Activated T-cell treated with anti-CD3 and anti-CD28 coated beads, Interleukin-2, amount 50 U/mL, for 4 hours (primary cell): ENCODE measurements around the gene TMEM117. TPM values are rescaled to one million over a fixed set of nuclear protein-coding genes. Genes with fewer than 3 reads are reported as not detected.

ENCODE experiments used
- ATAC-seq, 2 donors: fragments of 200-7000 bp; cut with Tn5 transposase; one replicate each; pipeline ENCODE4 v1.10.0; 2021
- DNase-seq: peaks from one replicate; pipeline ENCODE4 v3.0.0-alpha.2; 2020
- H3K27me3 Mint-ChIP-seq: one replicate; pipeline ENCODE4 v1.8.0; 2021; ENCODE audit warnings: low read depth, mixed read lengths
- H3K36me3 Mint-ChIP-seq: one replicate; pipeline ENCODE4 v1.8.0; 2022; ENCODE audit warnings: mixed read lengths; ENCODE audit not compliant: insufficient read depth
- H3K4me1 Mint-ChIP-seq: one replicate; pipeline ENCODE4 v1.8.0; 2021; ENCODE audit warnings: low read depth, mixed read lengths
- H3K4me3 Mint-ChIP-seq: one replicate; pipeline ENCODE4 v1.8.0; 2021; ENCODE audit warnings: mild to moderate bottlenecking, moderate library complexity, mixed read lengths
- H3K9me3 Mint-ChIP-seq: one replicate; pipeline ENCODE4 v1.8.0; 2021; ENCODE audit warnings: mixed read lengths
- total RNA-seq, 3 donors: library from RNA; stranded (reverse); gene quantifications; one replicate each; pipeline ENCODE4 v1.2.1, GENCODE V29; 2021

Gene TMEM117
- total RNA-seq, 3 donors from 2014 or later = 1.4 to 2.0 (median 1.4) TPM

GRCh38 chr12:44054281-44054680 is 218.4 kb downstream of the TMEM117 start:
- ATAC-seq (no peak), DNase-seq (no peak)
- Mint-ChIP-seq H3K9me3 (no peaks in the 10 kb centered on the region), H3K36me3 (no peaks in the 10 kb centered on the region), H3K27me3 (no peaks in the 10 kb centered on the region), H3K4me1 (no peaks in the 10 kb centered on the region), H3K4me3 (no peak overlapping the region)

GRCh38 chr12:44058366-44058765 is 222.5 kb downstream of the TMEM117 start:
- ATAC-seq = no peak
- no peak for DNase-seq
- Mint-ChIP-seq H3K36me3 (no peaks in the 10 kb centered on the region), H3K4me1 (no peaks in the 10 kb centered on the region), H3K9me3 (no peaks in the 10 kb centered on the region), H3K27me3 (no peaks in the 10 kb centered on the region), H3K4me3 (no peak overlapping the region)

- ATAC-seq = no peak
Observed at GRCh38 chr12:44059476-44059875, 223.6 kb downstream of the TMEM117 start.

GRCh38 chr12:44063671-44064070 is 227.8 kb downstream of the TMEM117 start:
- no peak for DNase-seq
- no peaks in the 10 kb centered on the region for H3K9me3 Mint-ChIP-seq
- no peak overlapping the region for H3K4me3 Mint-ChIP-seq
- no peak for ATAC-seq
- no peaks in the 10 kb centered on the region for H3K36me3 Mint-ChIP-seq
- H3K27me3 Mint-ChIP-seq = no peaks in the 10 kb centered on the region
- no peaks in the 10 kb centered on the region for H3K4me1 Mint-ChIP-seq

More at GRCh38 chr12:44059476-44059875, 223.6 kb downstream of the TMEM117 start:
- no peaks in the 10 kb centered on the region for H3K36me3 Mint-ChIP-seq
- H3K4me3 Mint-ChIP-seq = no peak overlapping the region
- H3K9me3 Mint-ChIP-seq = no peaks in the 10 kb centered on the region
- no peak for DNase-seq
- no peaks in the 10 kb centered on the region for H3K4me1 Mint-ChIP-seq
- no peaks in the 10 kb centered on the region for H3K27me3 Mint-ChIP-seq

GRCh38 chr12:44076871-44077270 is 241.0 kb downstream of the TMEM117 start:
- ATAC-seq (no peak), DNase-seq (no peak)
- H3K4me3 Mint-ChIP-seq = no peak overlapping the region
- H3K9me3 Mint-ChIP-seq = no peaks in the 10 kb centered on the region
- H3K27me3 Mint-ChIP-seq = no peaks in the 10 kb centered on the region
- peaks cover 4% of the 10 kb centered on the region for H3K36me3 Mint-ChIP-seq
- H3K4me1 Mint-ChIP-seq = no peaks in the 10 kb centered on the region

GRCh38 chr12:44077294-44077693 is 241.4 kb downstream of the TMEM117 start:
- peaks cover 4% of the 10 kb centered on the region for H3K36me3 Mint-ChIP-seq
- DNase-seq (no peak), ATAC-seq (no peak)
- H3K4me3 Mint-ChIP-seq = no peak overlapping the region
- no peaks in the 10 kb centered on the region for H3K4me1 Mint-ChIP-seq
- no peaks in the 10 kb centered on the region for H3K9me3 Mint-ChIP-seq
- no peaks in the 10 kb centered on the region for H3K27me3 Mint-ChIP-seq

GRCh38 chr12:44078273-44078672 is 242.4 kb downstream of the TMEM117 start:
- Mint-ChIP-seq H3K4me3 (no peak overlapping the region), H3K4me1 (no peaks in the 10 kb centered on the region), H3K36me3 (peaks cover 6% of the 10 kb centered on the region), H3K27me3 (no peaks in the 10 kb centered on the region), H3K9me3 (no peaks in the 10 kb centered on the region)
- no peak for ATAC-seq
- no peak for DNase-seq

GRCh38 chr12:44088647-44089046 is 252.8 kb downstream of the TMEM117 start:
- ATAC-seq (no peak), DNase-seq (no peak)
- H3K4me3 Mint-ChIP-seq = no peak overlapping the region
- peaks cover 7% of the 10 kb centered on the region for H3K9me3 Mint-ChIP-seq
- no peaks in the 10 kb centered on the region for H3K4me1 Mint-ChIP-seq
- no peaks in the 10 kb centered on the region for H3K27me3 Mint-ChIP-seq
- peaks cover 2% of the 10 kb centered on the region for H3K36me3 Mint-ChIP-seq

GRCh38 chr12:44091948-44092606 is 256.2 kb downstream of the TMEM117 start:
- peaks cover 4% of the 10 kb centered on the region for H3K36me3 Mint-ChIP-seq
- H3K4me1 Mint-ChIP-seq = no peaks in the 10 kb centered on the region
- no peaks in the 10 kb centered on the region for H3K27me3 Mint-ChIP-seq
- peaks cover 18% of the 10 kb centered on the region for H3K9me3 Mint-ChIP-seq
- ATAC-seq (no peak), DNase-seq (no peak)
- H3K4me3 Mint-ChIP-seq = no peak overlapping the region

- H3K4me1 Mint-ChIP-seq = no peaks in the 10 kb centered on the region
- peaks cover 10% of the 10 kb centered on the region for H3K9me3 Mint-ChIP-seq
- no peaks in the 10 kb centered on the region for H3K27me3 Mint-ChIP-seq
- DNase-seq = no peak
- peaks cover 3% of the 10 kb centered on the region for H3K36me3 Mint-ChIP-seq
- H3K4me3 Mint-ChIP-seq = no peak overlapping the region
- no peak for ATAC-seq
Observed at GRCh38 chr12:44098786-44099185, 262.9 kb downstream of the TMEM117 start.

GRCh38 chr12:44099486-44099885 is 263.6 kb downstream of the TMEM117 start:
- H3K27me3 Mint-ChIP-seq = no peaks in the 10 kb centered on the region
- no peak for ATAC-seq
- DNase-seq = no peak
- H3K9me3 Mint-ChIP-seq = peaks cover 6% of the 10 kb centered on the region
- peaks cover 3% of the 10 kb centered on the region for H3K36me3 Mint-ChIP-seq
- no peak overlapping the region for H3K4me3 Mint-ChIP-seq
- H3K4me1 Mint-ChIP-seq = no peaks in the 10 kb centered on the region

GRCh38 chr12:44100264-44100663 is 264.4 kb downstream of the TMEM117 start:
- no peak for ATAC-seq
- Mint-ChIP-seq H3K9me3 (peaks cover 4% of the 10 kb centered on the region), H3K27me3 (no peaks in the 10 kb centered on the region), H3K4me3 (no peak overlapping the region), H3K36me3 (peaks cover 2% of the 10 kb centered on the region), H3K4me1 (no peaks in the 10 kb centered on the region)
- DNase-seq = no peak

- Mint-ChIP-seq H3K4me3 (no peak overlapping the region), H3K9me3 (no peaks in the 10 kb centered on the region), H3K36me3 (no peaks in the 10 kb centered on the region), H3K4me1 (no peaks in the 10 kb centered on the region), H3K27me3 (no peaks in the 10 kb centered on the region)
- ATAC-seq = no peak
- DNase-seq = no peak
Observed at GRCh38 chr12:44101475-44101874, 265.6 kb downstream of the TMEM117 start.

GRCh38 chr12:44114906-44115305 is 279.0 kb downstream of the TMEM117 start:
- no peaks in the 10 kb centered on the region for H3K27me3 Mint-ChIP-seq
- DNase-seq = no peak

GRCh38 chr12:44117337-44117736 is 281.5 kb downstream of the TMEM117 start:
- Mint-ChIP-seq H3K9me3 (peaks cover 20% of the 10 kb centered on the region), H3K4me1 (no peaks in the 10 kb centered on the region), H3K4me3 (no peak overlapping the region), H3K27me3 (no peaks in the 10 kb centered on the region), H3K36me3 (peaks cover 9% of the 10 kb centered on the region)
- no peak for ATAC-seq
- DNase-seq = no peak

More at GRCh38 chr12:44114906-44115305, 279.0 kb downstream of the TMEM117 start:
- H3K36me3 Mint-ChIP-seq = peaks cover 2% of the 10 kb centered on the region
- H3K4me3 Mint-ChIP-seq = no peak overlapping the region
- H3K4me1 Mint-ChIP-seq = no peaks in the 10 kb centered on the region
- H3K9me3 Mint-ChIP-seq = peaks cover 10% of the 10 kb centered on the region
- ATAC-seq = no peak
